Activated CD4-positive, CD25-positive, alpha-beta regulatory T cell treated with anti-CD3 and anti-CD28 coated beads, Interleukin-2, amount 50 U/mL, for 24 hours (primary cell): ENCODE results near the gene MID1.

ENCODE experiments used
- ATAC-seq, 2 donors: fragments of 150-1000 bp; cut with Tn5 transposase; one replicate each; pipeline ENCODE4 v1.10.0; 2021; ENCODE audit warnings: mild to moderate bottlenecking in 1 of 2, moderate library complexity in 1 of 2

MID1 gene, protein sequence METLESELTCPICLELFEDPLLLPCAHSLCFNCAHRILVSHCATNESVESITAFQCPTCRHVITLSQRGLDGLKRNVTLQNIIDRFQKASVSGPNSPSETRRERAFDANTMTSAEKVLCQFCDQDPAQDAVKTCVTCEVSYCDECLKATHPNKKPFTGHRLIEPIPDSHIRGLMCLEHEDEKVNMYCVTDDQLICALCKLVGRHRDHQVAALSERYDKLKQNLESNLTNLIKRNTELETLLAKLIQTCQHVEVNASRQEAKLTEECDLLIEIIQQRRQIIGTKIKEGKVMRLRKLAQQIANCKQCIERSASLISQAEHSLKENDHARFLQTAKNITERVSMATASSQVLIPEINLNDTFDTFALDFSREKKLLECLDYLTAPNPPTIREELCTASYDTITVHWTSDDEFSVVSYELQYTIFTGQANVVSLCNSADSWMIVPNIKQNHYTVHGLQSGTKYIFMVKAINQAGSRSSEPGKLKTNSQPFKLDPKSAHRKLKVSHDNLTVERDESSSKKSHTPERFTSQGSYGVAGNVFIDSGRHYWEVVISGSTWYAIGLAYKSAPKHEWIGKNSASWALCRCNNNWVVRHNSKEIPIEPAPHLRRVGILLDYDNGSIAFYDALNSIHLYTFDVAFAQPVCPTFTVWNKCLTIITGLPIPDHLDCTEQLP

DNA sequence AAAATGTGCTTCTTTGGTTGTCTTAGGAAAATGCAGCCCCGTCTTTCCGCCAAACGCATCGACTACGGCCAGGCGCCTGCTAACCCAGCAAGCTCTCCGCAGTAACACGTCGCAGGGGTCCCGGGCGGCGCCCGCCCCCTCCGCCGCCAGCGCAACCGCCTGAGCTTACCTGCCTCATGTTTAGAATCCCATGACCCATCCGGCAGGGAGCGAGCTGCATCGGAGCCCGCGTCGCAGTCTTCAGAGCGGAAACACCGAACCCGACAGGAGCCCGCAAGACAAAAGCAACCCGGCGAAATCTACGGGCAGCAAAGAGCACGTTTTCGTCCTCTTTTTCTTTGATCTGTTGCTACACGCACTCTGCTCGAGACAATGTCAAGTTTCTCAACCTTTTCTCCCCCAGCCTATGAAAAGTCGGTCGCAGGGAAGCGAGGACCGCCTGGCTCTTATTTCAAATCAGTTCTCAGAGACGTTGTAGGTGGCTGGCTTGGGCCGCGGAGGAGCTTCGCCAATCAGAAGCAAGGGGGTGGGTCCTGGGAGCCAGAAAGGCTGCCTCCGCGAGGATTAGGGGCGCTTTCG, at the start of gene MID1:
TSS of gene MID1 (minus strand) at position 465 of the 579 bp plus-strand sequence. CDS start 53,038 bp downstream, outside the sequence.
- ATAC-seq = no peak

DNA sequence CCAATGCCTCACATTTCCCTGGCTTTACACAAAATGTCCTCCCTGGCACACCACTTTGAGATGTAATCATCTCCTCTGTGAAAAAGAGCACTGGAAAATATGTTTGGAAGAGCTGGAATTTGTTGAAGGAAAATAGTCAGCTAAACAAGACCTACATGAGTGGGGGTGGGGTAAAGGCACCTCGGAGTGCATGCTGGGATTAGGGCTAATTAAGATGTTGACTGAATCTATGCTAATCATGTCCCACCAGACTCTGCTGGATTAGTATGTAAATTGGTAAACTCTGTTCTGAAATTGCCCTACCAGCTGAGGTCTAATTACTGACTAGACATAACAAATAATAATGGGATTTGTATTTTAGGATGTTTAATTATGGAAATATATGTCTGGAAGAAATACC, 46.8 kb upstream of the MID1 start:
- ATAC-seq = no peak

DNA sequence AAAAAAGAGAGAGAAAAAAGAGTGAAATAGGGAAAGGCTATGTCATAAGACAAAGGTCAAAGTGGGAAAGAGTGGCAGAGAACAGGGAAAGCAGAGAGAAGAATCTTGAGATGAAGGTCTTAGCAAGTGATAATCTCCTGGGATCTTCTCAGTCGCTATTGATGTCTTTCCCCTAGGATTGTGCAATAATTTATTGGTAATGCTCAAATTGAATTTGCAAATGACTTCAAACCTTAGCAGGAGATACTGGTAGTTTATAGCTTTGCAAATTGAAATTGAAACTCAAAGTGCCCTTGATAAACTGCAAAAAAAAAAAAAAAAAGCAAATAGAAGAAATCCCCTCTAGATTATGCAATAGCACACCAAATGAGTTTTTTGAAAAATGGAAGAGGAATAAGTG, 45.7 kb upstream of the MID1 start:
- no peak for ATAC-seq

DNA sequence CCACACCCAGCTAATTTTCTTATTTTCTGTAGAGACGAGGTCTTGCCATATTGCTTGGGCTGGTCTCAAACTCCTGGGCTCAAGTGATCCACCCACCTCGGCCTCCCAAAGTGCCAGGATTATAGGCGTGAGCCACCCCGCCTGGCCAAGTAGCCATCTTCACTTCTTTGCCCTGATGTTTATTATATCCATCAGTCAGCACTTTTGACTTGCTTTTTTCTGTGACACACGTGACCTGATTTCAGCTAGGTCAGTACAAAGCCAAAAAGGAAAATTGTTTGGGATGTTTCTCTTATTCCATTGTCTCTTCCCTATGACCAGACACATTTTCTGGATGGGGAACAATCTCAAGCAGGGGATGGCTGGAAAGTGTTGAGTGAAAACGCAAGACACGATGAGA, 45.3 kb upstream of the MID1 start:
- ATAC-seq = no peak

DNA sequence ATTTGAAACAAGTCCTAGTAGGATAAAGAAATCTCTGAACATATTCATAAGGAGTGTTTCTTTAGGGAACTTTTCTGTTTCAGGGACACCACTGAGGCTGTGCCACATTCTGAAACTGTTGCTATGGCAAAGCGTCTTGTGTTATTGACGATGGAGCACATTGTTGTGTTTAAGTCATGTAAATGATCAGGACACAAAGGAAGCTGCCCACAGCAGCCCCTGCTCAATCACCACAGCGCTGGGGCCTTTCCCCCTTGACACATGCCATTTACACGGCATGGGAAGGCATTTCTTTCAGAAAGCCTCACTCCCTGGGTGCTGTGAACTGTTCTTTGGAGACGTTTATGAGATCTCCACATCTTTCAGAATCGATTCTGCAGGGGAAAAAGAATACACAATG, 39.8 kb upstream of the MID1 start:
- ATAC-seq = no peak

DNA sequence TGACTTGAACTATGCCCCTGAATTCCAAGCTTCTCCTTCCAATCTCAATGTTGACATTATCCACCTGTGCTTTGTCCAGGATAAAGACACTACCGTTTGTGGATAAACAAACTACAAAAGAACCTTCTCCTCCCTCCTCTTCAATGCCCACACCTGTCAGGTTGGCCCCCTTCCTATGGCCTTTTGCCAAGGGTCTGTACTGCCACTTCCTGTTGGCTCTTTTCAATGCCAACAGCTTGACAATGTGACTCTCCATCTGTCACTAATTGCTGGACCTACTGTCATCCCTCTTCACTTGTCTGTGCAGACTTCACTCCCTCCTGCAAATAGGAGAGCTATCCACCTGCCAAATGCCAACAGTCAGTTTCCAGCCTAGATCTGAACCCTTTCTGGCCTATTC, 35.8 kb upstream of the MID1 start:
- no peak for ATAC-seq

DNA sequence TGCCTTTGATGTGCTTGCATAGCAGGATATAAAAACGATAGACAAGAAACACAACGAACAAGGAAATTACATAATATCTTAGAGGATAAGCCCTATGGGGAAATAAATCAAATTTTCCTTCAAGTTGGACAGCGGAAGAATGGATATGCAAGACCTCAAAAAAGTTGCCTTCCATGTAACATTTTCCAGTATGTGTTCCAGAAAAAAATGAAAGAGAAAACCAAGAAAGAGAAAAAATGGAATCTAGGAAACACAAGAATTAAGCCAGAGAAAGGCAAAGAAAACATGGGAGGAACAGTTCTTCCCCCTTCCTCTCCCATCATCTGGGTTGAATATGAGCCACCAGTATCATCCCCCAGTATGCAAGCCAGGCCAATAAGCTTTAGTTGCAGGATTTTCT, 34.6 kb upstream of the MID1 start:
- no peak for ATAC-seq

DNA sequence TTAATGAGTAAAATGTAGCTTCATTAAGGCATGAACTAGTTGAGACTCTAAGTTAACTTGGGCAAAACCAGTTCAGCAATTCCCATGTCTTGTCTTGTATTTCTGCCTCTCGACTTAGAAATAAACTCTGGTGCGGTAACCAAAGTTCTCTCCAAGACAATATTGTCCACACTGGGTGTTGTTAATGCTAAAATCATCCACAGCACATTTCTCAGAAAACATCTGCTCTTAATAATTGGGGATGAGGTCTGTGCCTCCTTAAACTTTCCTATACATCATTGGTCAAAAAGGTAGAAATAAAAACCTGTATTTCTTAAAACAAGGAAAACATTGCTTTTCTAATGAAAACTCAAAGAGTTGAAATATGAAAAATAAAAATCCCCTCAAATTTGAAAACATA, 32.9 kb upstream of the MID1 start:
- no peak for ATAC-seq

DNA sequence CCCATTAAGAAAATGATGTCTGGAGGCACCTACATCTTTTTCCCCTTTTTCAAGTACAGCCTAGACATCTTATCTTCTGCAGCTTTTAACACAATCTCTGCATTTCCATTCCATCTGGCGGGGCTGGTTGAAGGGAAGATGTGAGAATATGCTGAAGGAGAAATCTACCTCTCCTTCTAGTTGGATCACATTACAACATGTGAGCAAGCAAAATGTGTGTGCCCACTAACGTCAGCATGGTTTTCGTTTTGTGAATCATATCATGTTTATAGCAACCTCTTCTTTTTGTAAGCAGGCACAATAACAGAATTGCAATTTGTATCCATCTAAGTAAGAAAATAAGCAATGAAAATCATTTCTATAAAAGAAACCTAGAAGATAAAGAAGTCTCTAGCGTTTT, 28.9 kb upstream of the MID1 start:
- ATAC-seq = no peak

DNA sequence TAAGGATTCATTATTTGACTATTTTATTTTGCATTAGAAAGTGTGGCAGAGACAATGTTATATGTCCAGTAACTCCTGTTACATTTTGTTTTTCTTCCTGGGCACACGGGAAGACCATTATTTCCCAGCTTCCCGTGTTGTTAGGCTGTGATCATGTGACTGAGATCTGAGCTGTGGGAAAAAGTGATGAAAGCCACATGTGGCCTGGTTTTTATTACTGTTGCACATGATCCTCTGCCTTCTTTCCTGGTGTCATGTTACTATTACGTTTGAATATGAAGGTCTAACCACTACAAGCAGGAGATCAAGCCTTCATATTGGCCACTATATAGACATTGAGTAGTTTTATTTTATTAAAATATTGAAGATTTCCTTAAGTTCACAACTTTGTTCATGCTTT, 28.2 kb upstream of the MID1 start:
- ATAC-seq = no peak

DNA sequence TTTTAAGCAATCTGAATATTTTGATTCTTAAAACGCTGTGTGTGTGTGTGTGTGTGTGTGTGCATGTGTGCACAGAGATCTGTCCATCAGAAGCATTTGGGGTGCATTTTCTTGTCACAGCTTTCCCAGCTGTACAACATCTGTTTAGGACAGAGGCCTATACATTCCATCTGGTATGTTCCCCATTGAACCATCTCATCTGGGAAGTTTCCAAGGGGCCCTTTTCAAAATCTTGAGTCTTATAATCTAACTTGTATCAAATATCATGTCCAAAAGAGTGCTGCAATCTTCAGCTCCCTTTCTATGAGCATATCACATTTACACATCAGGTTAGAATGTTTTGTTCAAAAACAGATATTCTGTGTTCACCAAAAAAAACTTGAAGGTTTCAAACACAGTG, 16.5 kb upstream of the MID1 start:
- ATAC-seq = no peak

DNA sequence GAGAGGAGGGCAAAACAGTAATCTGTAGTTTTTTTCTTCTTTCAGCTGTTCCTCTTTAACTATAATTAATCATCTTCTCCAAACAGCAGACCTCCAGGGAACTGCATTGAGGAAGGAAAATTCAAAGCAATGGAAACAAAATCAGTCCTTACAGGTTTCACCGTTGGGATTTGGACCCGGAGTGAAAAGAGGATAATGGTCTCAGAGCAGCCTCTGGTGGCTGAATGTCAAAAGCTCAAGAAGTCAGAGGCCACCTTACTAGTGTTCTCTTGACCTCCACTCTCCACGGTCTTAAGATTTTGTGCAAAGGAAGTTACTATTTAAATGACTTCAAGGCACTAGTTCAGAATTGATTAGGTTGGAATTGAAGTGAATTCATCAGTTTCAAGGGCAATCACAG, 16.0 kb upstream of the MID1 start:
- no peak for ATAC-seq

DNA sequence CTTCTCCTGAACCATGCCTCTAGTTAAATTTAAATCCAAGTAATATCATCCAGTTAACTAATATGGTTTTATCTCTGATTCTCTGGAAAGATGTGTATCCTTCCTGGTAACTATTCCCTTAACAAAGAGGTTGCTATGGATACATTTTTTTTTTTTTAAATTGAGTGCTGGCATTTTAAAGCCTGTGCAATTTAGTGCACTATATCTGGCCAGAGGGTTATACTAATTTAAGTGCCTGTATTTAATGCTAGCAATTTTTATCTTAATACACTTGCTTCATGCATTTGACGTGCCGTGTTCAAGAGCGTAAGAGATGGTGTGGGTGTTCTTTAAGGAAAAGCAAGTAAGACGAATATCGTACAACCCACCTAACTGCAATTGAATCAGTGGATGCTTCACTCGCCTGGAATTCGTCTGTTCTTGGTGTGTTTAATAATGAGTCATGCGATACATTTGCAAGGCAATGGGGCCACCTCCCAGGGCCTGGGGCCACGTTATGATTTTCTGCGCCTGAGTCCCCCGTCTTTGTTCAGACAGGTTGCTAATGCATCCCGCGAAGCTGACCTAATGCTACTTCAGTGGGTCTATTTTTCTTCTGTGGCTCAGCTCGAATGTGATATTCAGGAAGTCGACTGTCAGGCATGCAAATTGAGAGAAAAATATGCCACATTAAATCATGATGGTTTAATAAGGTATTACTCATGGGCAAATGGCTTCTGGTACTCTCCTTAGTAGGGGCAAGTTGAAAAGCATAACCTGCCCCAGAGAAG, 14.2 kb upstream of the MID1 start:
- no peak for ATAC-seq

DNA sequence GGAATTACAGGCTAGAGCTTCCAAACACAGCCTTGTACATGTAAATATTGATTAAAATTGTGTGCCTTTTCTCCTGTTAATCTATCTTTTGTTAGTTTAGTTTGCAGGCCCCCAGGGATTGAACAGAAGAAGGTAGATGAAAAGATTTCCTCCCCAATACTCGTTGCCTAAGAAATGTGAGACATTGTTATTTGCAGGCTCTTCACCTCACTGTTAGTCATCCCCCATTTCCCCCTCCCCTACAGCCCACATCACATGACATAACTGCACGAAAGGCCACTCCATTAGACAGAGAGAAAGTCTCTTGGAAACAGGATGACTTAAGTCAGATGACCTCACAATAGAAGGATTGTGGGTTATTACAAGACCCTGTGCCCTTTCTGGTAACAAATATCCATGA, 13.3 kb upstream of the MID1 start:
- no peak for ATAC-seq

DNA sequence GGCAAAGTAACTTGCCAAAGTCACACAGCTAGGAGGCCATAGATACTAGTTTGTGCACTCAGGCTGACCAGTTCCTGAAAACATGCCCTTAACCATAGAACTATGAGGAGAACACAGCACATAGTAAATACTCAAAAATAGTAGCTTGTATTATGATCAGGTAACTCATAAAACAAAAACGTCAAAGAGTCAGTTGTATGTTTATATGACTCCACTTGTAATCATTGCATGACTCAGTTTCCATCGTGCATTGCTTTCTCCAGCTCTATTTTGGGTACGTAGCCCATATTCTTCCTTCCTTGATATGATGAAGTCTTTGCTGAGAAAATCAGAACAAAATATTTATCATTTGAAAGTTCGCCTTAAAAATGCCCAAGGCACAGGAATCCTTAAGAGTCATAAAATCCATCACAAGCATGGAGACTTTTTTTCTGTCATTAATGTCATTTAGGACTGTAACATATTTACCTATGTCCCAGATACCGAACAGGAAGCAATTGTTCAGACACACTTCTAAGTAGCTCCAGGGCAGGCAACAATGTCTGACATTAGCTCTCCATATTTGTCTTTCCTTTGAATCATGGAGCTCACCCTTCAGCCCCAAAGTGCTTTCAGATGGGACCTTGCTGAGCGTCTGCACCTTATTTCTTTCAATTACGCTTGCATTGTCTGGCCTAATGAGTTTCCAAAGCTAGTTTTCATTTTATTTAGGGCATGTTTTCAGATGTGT, 11.2 kb upstream of the MID1 start:
- ATAC-seq = no peak

DNA sequence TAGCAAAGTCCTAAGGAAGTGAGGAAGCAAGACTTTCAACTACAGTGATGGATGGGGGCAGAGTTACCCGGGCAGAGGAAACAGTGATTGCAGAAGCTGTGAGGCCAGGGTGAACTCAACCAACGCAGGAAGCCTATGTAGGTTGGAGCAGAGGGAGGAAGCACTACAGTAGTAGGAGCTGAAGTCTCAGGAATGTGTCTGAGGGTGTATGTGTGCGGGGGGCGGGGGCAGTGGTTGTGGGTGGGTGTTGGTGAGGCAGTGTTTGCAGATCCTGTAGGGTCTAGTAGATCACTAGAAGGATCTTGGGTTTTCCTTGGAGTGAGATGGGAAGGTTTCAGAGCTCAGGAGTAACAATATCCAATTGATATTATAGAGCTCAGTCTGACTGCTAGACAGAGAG, 9.9 kb upstream of the MID1 start:
- no peak for ATAC-seq

DNA sequence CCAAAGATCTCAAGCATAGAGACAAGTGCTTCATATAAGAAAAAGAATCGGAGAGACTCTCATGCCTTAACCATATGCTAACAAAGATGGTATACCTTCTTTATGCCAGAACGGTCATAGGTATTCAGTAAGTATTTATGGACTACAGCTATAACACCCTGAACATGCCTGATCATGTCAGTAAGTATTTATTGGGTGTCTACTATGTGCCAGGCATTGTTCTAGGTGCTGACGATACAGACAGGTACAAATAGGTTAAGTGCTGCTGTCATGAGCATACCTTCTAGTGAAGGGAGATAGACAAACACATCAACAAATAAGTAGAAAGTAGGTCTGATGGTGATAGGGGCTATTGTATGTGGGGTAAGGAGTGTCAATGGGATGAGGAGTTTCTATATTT, 9.5 kb upstream of the MID1 start:
- ATAC-seq = no peak

DNA sequence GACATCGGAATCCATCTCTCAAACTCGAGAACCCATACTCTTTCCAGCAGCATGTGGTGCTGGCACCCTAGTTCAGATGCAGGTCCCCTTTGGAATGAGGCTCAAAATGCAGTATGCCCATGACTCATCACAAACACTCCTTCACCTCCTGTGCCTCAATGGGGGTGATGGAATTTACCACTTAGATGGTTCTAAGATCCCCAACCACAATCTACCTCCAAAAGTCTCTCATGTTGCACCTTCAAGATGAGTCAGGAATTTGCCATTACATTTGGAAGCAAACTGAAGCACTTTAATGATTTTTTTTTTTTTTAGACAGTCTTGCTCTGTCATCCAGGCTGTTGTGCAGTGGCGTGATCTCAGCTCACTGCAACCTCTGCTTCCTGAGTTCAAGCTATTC, 8.5 kb upstream of the MID1 start:
- ATAC-seq = no peak

DNA sequence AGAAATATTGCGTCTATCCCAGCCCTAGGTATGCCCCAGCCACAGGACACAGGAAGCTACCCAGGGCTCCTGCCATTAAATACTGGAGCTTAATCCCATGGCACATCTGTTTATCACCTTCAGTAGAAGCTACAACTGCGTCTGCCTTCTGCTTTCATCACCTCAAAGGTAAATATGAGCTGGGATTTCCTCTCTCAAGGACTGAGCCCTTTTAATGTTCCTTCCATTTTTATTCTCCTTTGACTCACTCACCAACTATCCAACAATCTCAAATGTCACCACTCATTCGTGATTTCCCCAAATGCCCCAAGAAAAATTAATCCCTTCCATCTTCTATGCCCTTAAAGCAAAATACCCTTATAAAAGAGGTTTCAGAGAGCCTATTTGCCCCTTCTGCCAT, 1.8 kb upstream of the MID1 start:
- no peak for ATAC-seq

DNA sequence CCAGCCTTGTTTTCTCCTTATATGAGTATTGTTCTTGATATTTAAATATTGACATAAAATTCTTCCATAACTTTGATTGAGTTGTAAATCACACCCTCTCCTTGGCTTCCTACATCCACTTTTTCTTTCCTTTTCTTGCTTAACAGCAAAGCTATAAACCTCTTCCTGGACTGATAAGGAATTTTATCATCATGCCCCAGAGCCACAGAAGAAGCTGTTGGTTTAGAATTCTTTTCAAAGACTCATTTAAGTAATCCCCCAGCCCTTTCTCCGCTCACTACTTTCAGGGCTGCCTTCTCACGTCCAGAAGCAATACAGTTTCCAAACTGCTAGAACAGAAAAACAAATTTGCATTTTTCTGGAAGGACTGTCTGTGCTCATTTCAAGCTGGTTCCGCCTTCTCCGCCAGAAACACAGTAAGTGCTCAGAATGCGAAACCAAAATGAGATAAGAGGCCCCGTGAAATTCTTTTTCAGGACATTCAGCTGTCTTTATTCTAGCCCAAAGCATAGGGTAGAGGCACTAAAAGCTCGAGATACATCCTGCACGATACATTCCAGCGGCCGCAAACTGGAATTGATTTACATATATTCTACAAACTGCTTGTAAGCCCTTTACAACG, 849 bp downstream of the MID1 start:
- ATAC-seq = no peak

DNA sequence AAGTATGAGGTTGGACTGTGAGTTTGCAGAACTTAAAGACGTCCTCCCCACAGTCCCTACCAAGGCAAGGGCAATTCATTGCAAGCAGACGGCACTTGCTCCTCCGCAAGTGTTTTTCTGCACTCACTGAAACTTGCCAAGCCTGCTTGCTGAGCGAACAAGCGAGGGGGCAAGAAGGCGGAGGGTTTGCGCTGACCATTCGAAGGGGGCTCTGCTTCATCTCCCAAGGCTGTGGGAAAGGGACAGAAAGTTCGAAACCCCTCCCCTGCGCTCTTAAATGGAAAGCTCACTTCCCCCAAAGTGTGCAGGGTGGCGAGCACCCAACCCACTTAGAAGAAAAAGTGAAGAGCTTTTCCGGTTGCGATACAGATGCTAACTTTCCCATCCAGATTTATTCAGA, 1.4 kb downstream of the MID1 start:
- no peak for ATAC-seq

DNA sequence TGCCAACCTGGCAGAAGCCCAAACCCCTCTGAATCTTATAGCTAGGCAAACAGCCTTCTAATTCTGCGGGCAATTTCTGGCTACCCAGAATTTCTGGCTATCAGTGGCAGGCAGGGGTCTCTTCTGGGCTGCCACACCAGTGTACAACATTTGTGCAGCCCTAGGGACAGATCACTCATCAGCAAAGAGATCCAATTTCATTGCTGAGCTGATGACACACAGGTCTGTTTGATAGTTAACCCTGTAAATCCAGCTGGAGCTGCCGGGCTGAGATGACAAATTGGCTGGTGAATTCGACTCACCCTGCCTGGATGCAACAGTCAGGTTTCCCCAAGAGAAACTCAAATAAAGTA, 2.4 kb downstream of the MID1 start:
- no peak for ATAC-seq
